OCI-LY1 (cell line): ENCODE results near the gene RSRP1.

Experiments
- EZH2 ChIP-seq: fragments of 200-600 bp; sonication (generic), shearing (Covaris generic); IDR thresholded peaks from 2 replicates; pipeline ENCODE4 v1.8.0; 2017; ENCODE audit warnings: borderline replicate concordance, mixed run types, mild to moderate bottlenecking, antibody characterized with exemption, low read length, moderate library complexity, mixed read lengths
- TF ChIP-seq, protein P1 (sequence below): fragments of 200-600 bp; sonication (generic), shearing (Covaris generic); IDR thresholded peaks from 2 replicates; pipeline ENCODE4 v1.5.1; 2017; ENCODE audit warnings: mild to moderate bottlenecking, antibody characterized with exemption, low read length, moderate library complexity, mixed read lengths

GRCh38 chr1:25253911-25254310, 6.7 kb upstream of the RSRP1 start:
- TF ChIP-seq, protein P1, sequence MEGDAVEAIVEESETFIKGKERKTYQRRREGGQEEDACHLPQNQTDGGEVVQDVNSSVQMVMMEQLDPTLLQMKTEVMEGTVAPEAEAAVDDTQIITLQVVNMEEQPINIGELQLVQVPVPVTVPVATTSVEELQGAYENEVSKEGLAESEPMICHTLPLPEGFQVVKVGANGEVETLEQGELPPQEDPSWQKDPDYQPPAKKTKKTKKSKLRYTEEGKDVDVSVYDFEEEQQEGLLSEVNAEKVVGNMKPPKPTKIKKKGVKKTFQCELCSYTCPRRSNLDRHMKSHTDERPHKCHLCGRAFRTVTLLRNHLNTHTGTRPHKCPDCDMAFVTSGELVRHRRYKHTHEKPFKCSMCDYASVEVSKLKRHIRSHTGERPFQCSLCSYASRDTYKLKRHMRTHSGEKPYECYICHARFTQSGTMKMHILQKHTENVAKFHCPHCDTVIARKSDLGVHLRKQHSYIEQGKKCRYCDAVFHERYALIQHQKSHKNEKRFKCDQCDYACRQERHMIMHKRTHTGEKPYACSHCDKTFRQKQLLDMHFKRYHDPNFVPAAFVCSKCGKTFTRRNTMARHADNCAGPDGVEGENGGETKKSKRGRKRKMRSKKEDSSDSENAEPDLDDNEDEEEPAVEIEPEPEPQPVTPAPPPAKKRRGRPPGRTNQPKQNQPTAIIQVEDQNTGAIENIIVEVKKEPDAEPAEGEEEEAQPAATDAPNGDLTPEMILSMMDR, result no peak
- TF ChIP-seq EZH2, result no peak
